WI38 (cell line): ENCODE results near the gene LRRC36.

Experiments used
- H3K4me3 ChIP-seq: 2 replicates; pipeline ENCODE4 v1.5.1; 2011; ENCODE audit warnings: low read depth, mild to moderate bottlenecking, control low read depth, low read length
- CTCF ChIP-seq: IDR thresholded peaks from 2 replicates; pipeline ENCODE4 v1.5.1; 2012; ENCODE audit warnings: low read depth, mild to moderate bottlenecking, control low read depth, low read length

Gene LRRC36

GRCh38 chr16:67432506-67432890 is 105.9 kb downstream of the LRRC36 start:
- no peak overlapping the region for H3K4me3 ChIP-seq
- no peak for TF ChIP-seq CTCF

DNA sequence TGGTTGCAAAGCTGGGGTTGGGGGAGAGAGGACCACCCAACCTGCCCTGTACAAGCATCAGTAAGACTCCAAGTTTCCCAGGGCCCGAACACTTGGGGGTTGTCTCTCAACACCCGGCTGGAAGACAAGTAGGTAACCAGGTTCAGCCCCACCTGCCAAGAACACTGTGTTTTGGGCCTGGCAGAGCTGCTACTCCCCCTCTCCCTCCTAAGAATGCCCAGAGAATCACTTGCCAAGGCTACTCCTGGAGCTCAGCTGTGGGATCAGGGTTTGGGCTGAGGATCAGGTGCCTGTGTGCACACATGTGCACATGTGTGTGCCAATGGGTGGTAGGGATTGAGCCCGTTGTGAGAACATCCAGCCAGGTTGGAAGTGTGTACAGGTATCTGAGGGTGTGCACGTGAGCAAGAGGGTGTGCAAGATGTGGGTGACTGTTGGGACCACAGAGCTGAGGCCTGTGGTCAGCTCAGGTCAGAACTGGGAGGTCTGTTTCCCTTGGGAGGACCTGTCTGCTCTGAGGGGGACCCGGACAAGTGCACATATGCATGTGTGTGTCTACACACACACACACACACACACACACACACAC is 106.6 kb downstream of the LRRC36 start:
- no peak overlapping the region for H3K4me3 ChIP-seq
- no peak for TF ChIP-seq CTCF
